NCI-H2196 (cell line): ENCODE measurements around the gene DENND4B.
"Not testable (repeated sequence)": the region's sequence is repeated elsewhere in the genome, so short reads cannot be mapped to it uniquely, and the experiment has no call there.

Experiments used
- DNase-seq: peaks from one replicate; lab custom pipeline; 2025; ENCODE audit not compliant: unreplicated experiment; lab: John Stamatoyannopoulos, UW

The DENND4B gene

GRCh38 chr1:153946622-153947241 lies at the start of gene DENND4B:
TSS of gene DENND4B (minus strand) at chr1:153946718. CDS start at chr1:153944374, 2,344 bp downstream.
- DNase-seq, result peak; percentile 85

- DNase-seq, result no peak
Measured at GRCh38 chr1:153995640-153996039, 49.1 kb upstream of the DENND4B start.

- no peak for DNase-seq
Measured at GRCh38 chr1:153995202-153995601, 48.7 kb upstream of the DENND4B start.

GRCh38 chr1:153991806-153992205 lies 45.3 kb upstream of the DENND4B start:
- DNase-seq, result no peak

- DNase-seq, result no peak
Measured at GRCh38 chr1:153991151-153991630, 44.7 kb upstream of the DENND4B start.

GRCh38 chr1:153990468-153991150 lies 44.1 kb upstream of the DENND4B start, which contains the start of gene RPS27:
TSS of gene RPS27 (plus strand) at chr1:153990762. CDS start at chr1:153990797, 35 bp downstream.
- peak; percentile 96 for DNase-seq

- DNase-seq, result no peak
Measured at GRCh38 chr1:153987621-153988020, 41.1 kb upstream of the DENND4B start.

GRCh38 chr1:153985941-153986761 lies 39.6 kb upstream of the DENND4B start, which contains the start of gene RAB13:
TSS of gene RAB13 (minus strand) at chr1:153986339. CDS start at chr1:153986236, 103 bp downstream.
- DNase-seq, result peak; percentile 77

GRCh38 chr1:153985341-153985912 lies 38.9 kb upstream of the DENND4B start:
- DNase-seq, result no peak

- no peak for DNase-seq
Measured at GRCh38 chr1:153984123-153984894, 37.8 kb upstream of the DENND4B start.

GRCh38 chr1:153981735-153982134 lies 35.2 kb upstream of the DENND4B start:
- DNase-seq, result not testable (repeated sequence)

GRCh38 chr1:153979091-153979490 lies 32.6 kb upstream of the DENND4B start:
- not testable (repeated sequence) for DNase-seq

GRCh38 chr1:153978274-153978909 lies 31.9 kb upstream of the DENND4B start:
- no peak for DNase-seq

- peak; percentile 81 for DNase-seq
Measured at GRCh38 chr1:153977250-153978240, 31.0 kb upstream of the DENND4B start, which contains the start of gene JTB. TSS of gene JTB (minus strand) at chr1:153977674. CDS start at chr1:153977252, 422 bp downstream.

GRCh38 chr1:153976819-153977249 lies 30.3 kb upstream of the DENND4B start:
- no peak for DNase-seq

- DNase-seq, result no peak
Measured at GRCh38 chr1:153973525-153973924, 27.0 kb upstream of the DENND4B start.

GRCh38 chr1:153973071-153973470 lies 26.6 kb upstream of the DENND4B start:
- DNase-seq, result no peak

- DNase-seq, result no peak
Measured at GRCh38 chr1:153970346-153970745, 23.8 kb upstream of the DENND4B start.
